CD4-positive, alpha-beta T cell (primary cell): ENCODE results near the gene MAP7D1. TPM values are rescaled to one million over a fixed set of nuclear protein-coding genes. Genes with fewer than 3 reads are reported as not detected.
A peak's percentile ranks its signal among the peaks of the same experiment; 100 is the strongest.

Experiments used
- ATAC-seq: fragments of 200-7000 bp; cut with Tn5 transposase; one replicate; pipeline ENCODE4 v1.10.0; 2022; ENCODE audit warnings: mild to moderate bottlenecking; ENCODE audit not compliant: poor library complexity
- CTCF ChIA-PET: fragments of 350-600 bp; sonication (Branson Sonifier 250); formaldehyde crosslinking; loops from one replicate; lab custom pipeline; 2021; ENCODE audit warnings: antibody characterized with exemption, inconsistent platforms; lab: Charles Lee
- POLR2A ChIA-PET: fragments of 350-600 bp; sonication (Branson Sonifier 250); formaldehyde crosslinking; loops from one replicate; lab custom pipeline; 2021; ENCODE audit warnings: antibody characterized with exemption, inconsistent platforms; lab: Charles Lee
- DNase-seq, 14 experiments: peaks; one replicate each; pipeline ENCODE4 v3.0.0-alpha.2; 2013 to 2020; ENCODE audit warnings: mixed read lengths in 2 of 14
- H3K27ac ChIP-seq, 2 donors: one replicate each; pipeline versions ENCODE4 v1.5.1 to v1.7.0; 2013; ENCODE audit warnings: low read length in 2 of 2, low read depth in 1 of 2, mild to moderate bottlenecking in 1 of 2
- H3K27me3 ChIP-seq, 2 experiments: 1 replicate in 1 of 2; 2 replicates in 1 of 2; pipeline versions ENCODE4 v1.6.1 to v1.7.0; 2013; ENCODE audit warnings: low read length in 2 of 2, control low read depth in 1 of 2, mild to moderate bottlenecking in 1 of 2, moderate library complexity in 1 of 2; ENCODE audit not compliant: insufficient read depth in 2 of 2, control insufficient read depth in 1 of 2
- H3K36me3 ChIP-seq: one replicate; pipeline ENCODE4 v1.6.1; 2013; ENCODE audit warnings: low read length, control low read depth; ENCODE audit not compliant: insufficient read depth
- H3K4me1 ChIP-seq: one replicate; pipeline ENCODE4 v1.6.1; 2013; ENCODE audit warnings: low read length, control low read depth; ENCODE audit not compliant: insufficient read depth
- H3K4me3 ChIP-seq: one replicate; pipeline ENCODE4 v1.5.1; 2013; ENCODE audit warnings: mild to moderate bottlenecking, low read length, moderate library complexity
- H3K9me3 ChIP-seq, 2 experiments: 1 replicate in 1 of 2; 2 replicates in 1 of 2; pipeline versions ENCODE4 v1.6.1 to v1.7.0; 2013; ENCODE audit warnings: low read length in 2 of 2, mild to moderate bottlenecking in 2 of 2, control low read depth in 1 of 2, moderate library complexity in 1 of 2; ENCODE audit not compliant: control insufficient read depth in 1 of 2, insufficient read depth in 1 of 2
- H3K27ac Mint-ChIP-seq: one replicate; pipeline ENCODE4 v1.8.0; 2020; ENCODE audit warnings: mixed read lengths
- H3K27me3 Mint-ChIP-seq: one replicate; pipeline ENCODE4 v1.8.0; 2021; ENCODE audit warnings: mixed read lengths
- H3K36me3 Mint-ChIP-seq: one replicate; pipeline ENCODE4 v1.8.0; 2021; ENCODE audit warnings: low read depth, mixed read lengths
- H3K4me1 Mint-ChIP-seq: one replicate; pipeline ENCODE4 v1.8.0; 2021; ENCODE audit warnings: low read depth, mixed read lengths
- H3K4me3 Mint-ChIP-seq: one replicate; pipeline ENCODE4 v1.8.0; 2020; ENCODE audit warnings: mild to moderate bottlenecking, mixed read lengths
- H3K9me3 Mint-ChIP-seq: one replicate; pipeline ENCODE4 v1.8.0; 2020; ENCODE audit warnings: mixed read lengths
- CTCF ChIP-seq: fragments of 200-600 bp; IDR thresholded peaks from one replicate; pipeline ENCODE4 v1.8.0; 2022; ENCODE audit warnings: antibody characterized with exemption, mild to moderate bottlenecking
- intact Hi-C, 2 experiments: fragments of 100-400 bp; cut with DNase I in 1 of 2; cut with micrococcal nuclease in 1 of 2; formaldehyde crosslinking; loops; one replicate each; pipeline versions ENCODE4 v1.15.1 to v1.9.0; 2023 to 2025; cut with DNase I, micrococcal nuclease
- total RNA-seq, 174 experiments: library from RNA in 2 of 174; stranded (reverse) in 2 of 174; gene quantifications; one replicate each; pipeline ENCODE4 v1.2.3 and lab custom pipeline; 2021 to 2026

Gene MAP7D1
- total RNA-seq, 2 experiments from 2014 or later = 156 to 163 TPM

- Histone ChIP-seq H3K9me3 (no peaks in the 10 kb centered on the region), H3K4me3 (no peak overlapping the region), H3K4me1 (peaks cover 6% of the 10 kb centered on the region), H3K36me3 (no peaks in the 10 kb centered on the region), H3K27me3 (peaks cover 10 to 11% of the 10 kb centered on the region in 2 experiments), H3K27ac (no peak overlapping the region)
- ChIA-PET POLR2A (no interaction called here), CTCF (interaction anchor here (1.5 kb wide), 1 partner anchor 15 kb away, joined by 3 read pairs; no protein-coding TSS in a partner anchor)
- no peak for ATAC-seq
- Mint-ChIP-seq H3K4me3 (no peak overlapping the region), H3K36me3 (no peaks in the 10 kb centered on the region), H3K27ac (no peak overlapping the region), H3K27me3 (peaks cover 38% of the 10 kb centered on the region), H3K4me1 (peaks cover 15% of the 10 kb centered on the region), H3K9me3 (no peaks in the 10 kb centered on the region)
- TF ChIP-seq CTCF = no peak
- no peak for DNase-seq
- intact Hi-C loops = no loop called here
Measured at GRCh38 chr1:36119456-36119855, 36.5 kb upstream of the MAP7D1 start.

DNA sequence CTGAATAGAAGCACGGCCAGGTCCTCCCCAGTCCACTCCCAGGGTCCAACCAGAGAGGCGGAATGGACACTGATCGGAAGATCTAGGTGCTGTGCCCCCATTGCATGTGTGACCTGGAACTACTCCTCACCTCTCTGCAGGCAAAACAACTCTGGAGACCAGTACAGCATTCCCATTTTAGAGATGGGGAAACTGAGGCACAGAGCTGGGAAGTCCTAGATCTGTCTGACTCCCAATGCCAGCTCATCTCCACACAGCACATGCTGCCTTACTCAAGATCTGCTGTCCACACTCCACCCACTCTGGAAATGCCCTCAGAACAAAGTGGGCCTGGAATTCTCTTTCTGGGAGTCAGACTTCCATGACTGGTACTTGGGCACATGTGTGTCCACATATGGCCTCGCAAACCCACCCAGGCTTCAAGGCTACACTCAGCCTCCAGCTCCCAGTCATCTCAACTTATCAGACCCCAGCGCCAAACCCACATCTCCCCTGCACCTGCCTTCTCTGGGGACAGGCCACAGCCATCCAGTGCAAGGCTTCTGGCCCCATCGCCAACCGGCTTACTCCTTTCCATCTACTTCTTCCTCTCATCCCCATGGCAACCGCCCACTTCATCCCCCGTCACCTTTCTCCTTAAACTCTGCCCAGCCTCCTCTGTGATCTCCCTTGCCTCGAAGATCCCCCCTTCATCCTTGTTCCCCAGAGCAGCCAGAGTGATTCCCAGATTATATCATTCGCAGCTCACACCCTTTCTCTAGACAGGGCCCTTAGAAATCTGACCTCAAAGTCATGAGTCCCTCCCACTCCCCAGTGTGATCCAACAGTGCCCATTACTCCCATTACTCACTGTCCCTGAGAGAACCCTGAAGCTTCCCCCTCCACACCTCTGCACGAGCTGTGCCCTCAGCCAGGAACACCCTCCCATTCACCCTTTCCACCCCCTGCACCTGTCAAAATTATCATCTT, 33.6 kb upstream of the MAP7D1 start:
- POLR2A ChIA-PET = no interaction called here
- no peak for DNase-seq
- intact Hi-C loops = no loop called here
- Mint-ChIP-seq H3K27me3 (peaks cover 52% of the 10 kb centered on the region), H3K36me3 (no peaks in the 10 kb centered on the region), H3K9me3 (no peaks in the 10 kb centered on the region), H3K27ac (no peak overlapping the region), H3K4me1 (peaks cover 27% of the 10 kb centered on the region), H3K4me3 (no peak overlapping the region)
- Histone ChIP-seq H3K36me3 (no peaks in the 10 kb centered on the region), H3K9me3 (peaks cover 0 to 3% of the 10 kb centered on the region in 2 experiments), H3K4me1 (peaks cover 16% of the 10 kb centered on the region), H3K27ac (no peak overlapping the region), H3K27me3 (peaks cover 19 to 24% of the 10 kb centered on the region in 2 experiments), H3K4me3 (no peak overlapping the region)
- CTCF ChIA-PET = no interaction called here
- TF ChIP-seq CTCF = no peak
- no peak for ATAC-seq

DNA sequence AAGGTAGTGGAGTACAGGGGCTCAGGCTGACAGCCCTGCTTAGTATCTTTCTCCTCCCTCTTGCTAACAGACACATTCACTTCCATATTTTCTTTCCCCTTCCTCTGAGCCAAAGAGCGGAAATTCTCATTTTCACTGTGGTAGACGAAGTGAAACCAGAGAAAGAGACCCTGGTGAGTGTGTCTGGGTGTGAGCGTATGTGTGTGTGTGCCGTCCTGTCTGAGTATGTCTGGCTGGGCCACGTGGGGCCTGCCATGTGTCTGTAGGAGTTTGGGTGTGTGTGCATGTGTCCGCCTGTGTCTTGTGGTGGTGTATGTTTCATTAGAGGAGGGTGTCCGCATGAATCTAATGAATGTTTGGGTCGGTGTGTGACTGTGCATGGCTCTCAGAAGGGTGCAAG, 32.6 kb upstream of the MAP7D1 start:
- ChIA-PET CTCF (no interaction called here), POLR2A (no interaction called here)
- ATAC-seq = peak; percentile 53
- Histone ChIP-seq H3K4me1 (peaks cover 16% of the 10 kb centered on the region), H3K27ac (no peak overlapping the region), H3K27me3 (peaks cover 19 to 24% of the 10 kb centered on the region in 2 experiments), H3K36me3 (no peaks in the 10 kb centered on the region), H3K4me3 (no peak overlapping the region), H3K9me3 (peaks cover 0 to 3% of the 10 kb centered on the region in 2 experiments)
- Mint-ChIP-seq H3K4me1 (peaks cover 27% of the 10 kb centered on the region), H3K9me3 (no peaks in the 10 kb centered on the region), H3K27ac (no peak overlapping the region), H3K27me3 (peaks cover 52% of the 10 kb centered on the region), H3K36me3 (no peaks in the 10 kb centered on the region), H3K4me3 (peak overlapping the region; percentile 11)
- no peak for TF ChIP-seq CTCF
- peak in 3 of 14 experiments; percentile 32 to 68 (median 57) for DNase-seq
- intact Hi-C loops = no loop called here
